ENCODE measurements around the gene CPZ. TPM values are rescaled to one million over a fixed set of nuclear protein-coding genes. Genes with fewer than 3 reads are reported as not detected.

Gene CPZ
- total and polyA plus RNA-seq, 4 donors, result 0.13 to 10.0 (median 2.3) TPM

DNA sequence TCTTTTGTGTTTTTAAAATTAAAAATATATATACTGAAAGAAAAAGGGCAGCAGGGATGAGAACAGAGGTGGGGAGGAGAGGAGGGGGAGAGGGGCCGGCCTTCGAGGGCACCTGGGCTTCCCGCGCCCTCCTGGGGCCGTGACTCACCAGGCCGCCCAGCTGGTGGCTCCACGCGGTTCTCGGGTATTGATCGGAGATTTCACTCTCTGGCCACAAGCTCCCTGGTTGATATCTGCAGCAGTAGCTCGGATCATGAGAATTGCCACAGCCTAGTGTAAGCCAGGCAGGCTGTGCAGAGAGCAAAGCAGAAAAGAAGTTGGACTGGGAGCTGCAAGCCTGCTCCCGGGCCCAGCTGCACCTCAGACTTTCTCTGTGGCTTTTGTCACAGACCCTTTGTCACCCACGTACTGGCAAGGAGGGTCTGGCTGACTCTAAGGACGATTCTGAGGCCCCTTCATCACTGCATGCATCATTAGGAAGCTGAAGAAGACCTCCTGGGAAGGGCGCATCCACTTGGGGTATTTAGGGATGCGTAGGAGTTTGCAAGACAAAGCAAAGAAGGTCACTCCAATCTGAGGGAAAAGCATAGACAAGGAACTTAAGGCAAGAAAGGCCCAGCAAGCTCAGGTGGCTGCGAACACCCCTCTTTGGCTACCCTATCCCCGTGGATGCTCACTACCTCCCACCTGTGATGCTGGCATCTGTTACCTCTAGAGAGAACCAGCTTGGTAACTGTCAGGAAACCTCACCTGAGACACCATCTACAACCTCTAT, 71.7 kb downstream of the CPZ start:
- H3K36me3 ChIP-seq (ENCODE audit: control insufficient read depth in 1 of 2, insufficient read depth in 2 of 2, low read length in 1 of 2), result no peaks in the 10 kb centered on the region
- 65 to 66% methylated on average over 18 of the region's 18 CpGs for WGBS, 2 donors
- H3K4me3 ChIP-seq (ENCODE audit: low read length in 2 of 2), result no peak overlapping the region
- peaks cover 0 to 3% of the 10 kb centered on the region in 2 donors for H3K27me3 ChIP-seq (ENCODE audit: control insufficient read depth in 1 of 2, insufficient read depth in 2 of 2, low read length in 1 of 2)
- no peak for ATAC-seq (ENCODE audit: low FRiP score)
- no peaks in the 10 kb centered on the region for H3K4me1 ChIP-seq (ENCODE audit: control insufficient read depth in 1 of 2, insufficient read depth in 2 of 2, low read length in 2 of 2)
- intact Hi-C loops (cut with DNase I), result loop anchor here in 1 of 2 donors (5.0 kb wide), 1 partner anchor 167 kb away; no protein-coding TSS in a partner anchor
- no peaks in the 10 kb centered on the region for H3K9me3 ChIP-seq (ENCODE audit: control insufficient read depth, low read length)
- DNase-seq, result no peak
- no peak overlapping the region for H3K27ac ChIP-seq (ENCODE audit: low read depth in 1 of 2, low read length in 2 of 2)

DNA sequence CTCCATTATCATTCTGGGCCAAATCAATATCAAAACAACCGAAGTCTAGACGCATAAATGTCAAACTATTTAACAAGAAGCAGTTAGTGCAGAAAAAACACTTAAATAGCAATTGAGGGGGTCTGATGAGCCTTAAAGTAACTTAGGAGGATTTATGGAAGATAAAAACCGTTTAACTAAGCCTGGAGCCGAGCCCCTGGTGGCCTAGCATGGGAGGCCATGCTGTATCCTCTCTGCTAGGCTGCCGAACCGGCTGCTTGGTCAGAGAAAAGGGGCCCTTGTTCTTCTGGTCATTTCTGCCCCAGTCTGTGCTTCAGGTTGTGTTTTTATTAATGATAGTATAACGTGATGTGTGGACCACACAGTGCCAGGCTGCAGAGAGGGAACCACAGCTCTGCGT, 72.4 kb downstream of the CPZ start:
- ATAC-seq (ENCODE audit: low FRiP score), result no peak
- DNase-seq, result no peak
- no peaks in the 10 kb centered on the region for H3K4me1 ChIP-seq (ENCODE audit: control insufficient read depth in 1 of 2, insufficient read depth in 2 of 2, low read length in 2 of 2)
- H3K4me3 ChIP-seq (ENCODE audit: low read length in 2 of 2), result no peak overlapping the region
- intact Hi-C loops (cut with DNase I), result loop anchor here in 1 of 2 donors (5.0 kb wide), 1 partner anchor 168 kb away; no protein-coding TSS in a partner anchor
- peaks cover 0 to 3% of the 10 kb centered on the region in 2 donors for H3K27me3 ChIP-seq (ENCODE audit: control insufficient read depth in 1 of 2, insufficient read depth in 2 of 2, low read length in 1 of 2)
- no peaks in the 10 kb centered on the region for H3K36me3 ChIP-seq (ENCODE audit: control insufficient read depth in 1 of 2, insufficient read depth in 2 of 2, low read length in 1 of 2)
- H3K27ac ChIP-seq (ENCODE audit: low read depth in 1 of 2, low read length in 2 of 2), result no peak overlapping the region
- 31 to 37% methylated on average over 8 of the region's 8 CpGs for WGBS, 2 donors
- no peaks in the 10 kb centered on the region for H3K9me3 ChIP-seq (ENCODE audit: control insufficient read depth, low read length)

DNA sequence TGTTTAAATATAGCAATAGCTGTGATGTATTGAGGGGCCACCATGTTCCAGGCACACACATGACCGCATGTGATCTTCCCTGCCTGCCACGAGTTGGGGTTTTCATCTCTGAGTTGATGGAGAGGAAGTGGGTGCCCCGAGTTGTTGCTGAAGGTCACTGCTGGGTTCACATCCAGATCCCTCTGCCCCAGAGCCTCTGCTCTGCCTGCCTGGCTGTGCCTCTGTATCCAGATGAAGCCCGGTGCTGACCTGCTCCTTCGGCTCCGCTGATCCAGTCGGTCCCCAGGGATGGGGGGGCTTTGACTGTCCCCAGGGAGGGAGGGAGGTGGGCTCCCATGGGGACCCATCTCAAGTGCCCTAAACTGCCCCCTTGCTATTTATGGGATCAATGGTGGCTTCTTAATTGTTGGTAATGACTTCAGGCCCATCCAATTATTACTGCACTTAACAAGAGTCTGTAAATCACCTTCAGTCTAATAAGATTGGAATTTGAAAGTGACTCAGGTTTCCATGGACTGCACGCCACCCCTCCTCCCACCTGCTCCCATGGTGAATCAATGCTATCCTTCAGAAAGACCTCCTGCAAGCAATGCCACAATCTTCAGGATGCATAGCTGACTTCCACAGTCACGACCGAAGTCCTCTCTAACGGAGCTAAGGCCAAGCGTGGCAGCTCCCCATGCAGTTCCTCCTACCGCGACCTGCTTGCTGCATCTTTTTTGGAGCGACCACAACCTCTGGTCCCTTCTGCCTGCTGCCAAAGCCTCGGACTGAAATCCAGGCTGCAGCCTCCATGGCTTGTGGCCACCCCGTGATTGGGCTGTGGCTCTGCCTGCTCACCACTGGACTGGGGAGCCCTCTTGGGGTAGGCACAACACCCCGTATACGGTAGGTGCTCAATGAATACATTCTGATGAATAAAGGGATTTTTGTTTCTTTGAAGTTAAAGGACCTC, 73.1 kb downstream of the CPZ start:
- H3K4me3 ChIP-seq (ENCODE audit: low read length in 2 of 2), result no peak overlapping the region
- H3K27me3 ChIP-seq (ENCODE audit: control insufficient read depth in 1 of 2, insufficient read depth in 2 of 2, low read length in 1 of 2), result peaks cover 0 to 3% of the 10 kb centered on the region in 2 donors
- ATAC-seq (ENCODE audit: low FRiP score) (no peak), DNase-seq (no peak)
- H3K4me1 ChIP-seq (ENCODE audit: control insufficient read depth in 1 of 2, insufficient read depth in 2 of 2, low read length in 2 of 2), result no peaks in the 10 kb centered on the region
- 75 to 76% methylated on average over 19 of the region's 19 CpGs for WGBS, 2 donors
- H3K9me3 ChIP-seq (ENCODE audit: control insufficient read depth, low read length), result no peaks in the 10 kb centered on the region
- H3K36me3 ChIP-seq (ENCODE audit: control insufficient read depth in 1 of 2, insufficient read depth in 2 of 2, low read length in 1 of 2), result no peaks in the 10 kb centered on the region
- intact Hi-C loops (cut with DNase I), result no loop called here
- H3K27ac ChIP-seq (ENCODE audit: low read depth in 1 of 2, low read length in 2 of 2), result no peak overlapping the region

DNA sequence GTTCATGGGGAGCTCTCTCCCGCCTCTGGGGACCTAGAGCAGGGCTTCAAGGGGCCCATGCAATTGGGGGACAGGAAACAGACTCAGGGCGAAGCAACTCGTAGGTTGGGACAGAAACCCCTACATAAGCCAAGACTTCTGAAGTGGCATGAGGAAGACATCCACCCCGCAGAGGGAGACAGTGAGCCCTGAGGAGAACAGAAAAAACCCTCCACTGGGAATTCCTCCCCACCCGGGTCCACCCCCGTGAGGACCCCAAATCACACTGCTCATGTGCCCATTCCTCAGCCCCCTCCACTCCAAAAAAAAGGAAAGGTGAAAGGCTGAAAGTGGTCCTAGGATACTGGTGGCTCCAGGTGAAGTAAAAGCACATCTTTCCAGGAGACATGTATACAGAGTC, 74.0 kb downstream of the CPZ start:
- ATAC-seq (ENCODE audit: low FRiP score), result no peak
- no peaks in the 10 kb centered on the region for H3K36me3 ChIP-seq (ENCODE audit: control insufficient read depth in 1 of 2, insufficient read depth in 2 of 2, low read length in 1 of 2)
- no peak for DNase-seq
- 76% methylated on average over 6 of the region's 6 CpGs for WGBS, 2 donors
- H3K27ac ChIP-seq (ENCODE audit: low read depth in 1 of 2, low read length in 2 of 2), result no peak overlapping the region
- intact Hi-C loops (cut with DNase I), result no loop called here
- no peaks in the 10 kb centered on the region for H3K4me1 ChIP-seq (ENCODE audit: control insufficient read depth in 1 of 2, insufficient read depth in 2 of 2, low read length in 2 of 2)
- H3K9me3 ChIP-seq (ENCODE audit: control insufficient read depth, low read length), result no peaks in the 10 kb centered on the region
- peaks cover 0 to 3% of the 10 kb centered on the region in 2 donors for H3K27me3 ChIP-seq (ENCODE audit: control insufficient read depth in 1 of 2, insufficient read depth in 2 of 2, low read length in 1 of 2)
- no peak overlapping the region for H3K4me3 ChIP-seq (ENCODE audit: low read length in 2 of 2)

Other genes with a start within 250 kb of the CPZ start
- 10 to 100 TPM; 37.6 to 43.7 TPM for gene ACOX3, start 152.0 kb upstream of the CPZ start, total RNA-seq
- 10 to 100 TPM; 26.3 to 33.6 TPM for gene ACOX3, start 152.0 kb upstream of the CPZ start, polyA plus RNA-seq
- gene TRMT44, start 152.0 kb upstream of the CPZ start, total RNA-seq, result 10 to 100 TPM; 18.1 to 23.1 TPM
- 10 to 100 TPM in 1 of 2 donors, 1 to 10 TPM in 1; 6.1 to 10.3 TPM for gene TRMT44, start 152.0 kb upstream of the CPZ start, polyA plus RNA-seq
- under 1 TPM in 1 of 2 donors, not detected in 1; 0.48 TPM for gene GPR78, start 12.4 kb upstream of the CPZ start, total RNA-seq
- not detected for gene GPR78, start 12.4 kb upstream of the CPZ start, polyA plus RNA-seq

Data from aorta (tissue), 5 donors.